ENCODE measurements around the gene PANK4. TPM values are rescaled to one million over a fixed set of nuclear protein-coding genes. Genes with fewer than 3 reads are reported as not detected.

The PANK4 gene
- total and polyA plus RNA-seq, 2 of the 8 experiments (the other 6 are each of a cell fraction or from before 2014, with no cell fraction given), result 20.1 to 29.7 TPM

DNA sequence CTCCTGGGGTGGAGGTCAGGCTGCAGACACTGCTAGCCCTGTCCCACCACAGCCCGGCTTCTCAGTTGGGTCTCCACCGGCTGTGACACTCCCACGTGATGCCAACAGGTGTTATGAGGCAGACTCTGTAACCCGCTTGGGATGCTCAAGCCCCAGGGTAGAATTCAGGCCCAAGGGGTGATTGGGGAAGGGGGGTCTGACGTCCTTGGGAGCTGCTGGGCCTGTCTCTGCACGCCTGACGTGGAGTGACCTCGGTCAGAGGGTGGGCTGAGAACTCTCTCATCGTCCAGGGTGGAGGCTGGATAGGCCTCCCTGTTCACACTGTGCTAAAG, 11.4 kb upstream of the PANK4 start:
- Histone ChIP-seq H2BK12ac (ENCODE audit: low read depth, low read length) (no peak overlapping the region), H3K14ac (ENCODE audit: insufficient read length) (no peak overlapping the region), H4K91ac (replicated peaks; ENCODE audit: insufficient read length, low read length) (no peak overlapping the region), H2AK5ac (ENCODE audit: low read depth, low read length) (no peak overlapping the region), H3K4ac (replicated peaks; ENCODE audit: insufficient read length, low read depth, low read length) (no peak overlapping the region), H3K56ac (replicated peaks; ENCODE audit: insufficient read length, low read depth, low read length) (no peak overlapping the region), H2BK120ac (replicated peaks; ENCODE audit: low read depth, low read length) (no peak overlapping the region), H3K4me1 (replicated peaks in 1 of 4; ENCODE audit: control insufficient read depth in 3 of 4, insufficient read depth in 4 of 4, low read length in 3 of 4) (peaks cover 0 to 23% (median 8%) of the 10 kb centered on the region in 4 experiments; a peak in 6 of 7 replicates), H2BK15ac (ENCODE audit: low read length) (0 out of 2 replicates have a peak overlapping the region, but pooled peaks have one; percentile 46), H3K4me2 (ENCODE audit: insufficient read depth in 1 of 2, low read depth in 2 of 2, low read length in 2 of 2) (no peak overlapping the region), H3K79me1 (ENCODE audit: low read depth, low read length) (no peaks in the 10 kb centered on the region), H3K23me2 (ENCODE audit: low read depth, low read length) (no peaks in the 10 kb centered on the region), H3K18ac (ENCODE audit: extremely low read depth, low read length) (no peak overlapping the region), H2AFZ (ENCODE audit: low read length) (no peak overlapping the region), H3K36me3 (ENCODE audit: control insufficient read depth in 2 of 4, insufficient read depth in 4 of 4, low read length in 3 of 4) (no peaks in the 10 kb centered on the region), H4K5ac (ENCODE audit: insufficient read length, low read depth, low read length) (no peak overlapping the region), H2BK20ac (ENCODE audit: low read length) (no peak overlapping the region), H3K79me2 (ENCODE audit: control insufficient read depth in 1 of 2, insufficient read depth in 2 of 2, low read length in 2 of 2) (no peaks in the 10 kb centered on the region), H2BK5ac (ENCODE audit: low read depth, low read length) (no peak overlapping the region), H3K9ac (replicated peaks in 1 of 4; ENCODE audit: extremely low read depth in 1 of 4, low read depth in 3 of 4, low read length in 3 of 4) (no peak overlapping the region), H3K27ac (ENCODE audit: low read depth, low read length) (no peak overlapping the region), H3K4me3 (ENCODE audit: extremely low read depth in 1 of 4, insufficient read depth in 2 of 4, low read depth in 3 of 4, low read length in 4 of 4) (no peak overlapping the region), H3K27me3 (replicated peaks in 1 of 4; ENCODE audit: control insufficient read depth in 3 of 4, extremely low read depth in 1 of 4, insufficient read depth in 3 of 4, low read length in 3 of 4) (peaks cover 0 to 59% (median 39%) of the 10 kb centered on the region in 4 experiments; a peak in 6 of 7 replicates), H4K8ac (ENCODE audit: extremely low read depth, insufficient read depth, low read length) (no peak overlapping the region), H4K20me1 (replicated peaks in 1 of 2; ENCODE audit: control insufficient read depth in 1 of 2, insufficient read depth in 2 of 2, low read length in 2 of 2) (peaks cover 0 to 5% of the 10 kb centered on the region in 2 experiments), H3K23ac (ENCODE audit: insufficient read length) (no peak overlapping the region), H3K9me3 (ENCODE audit: insufficient read depth in 2 of 2, low read depth in 1 of 2, low read length in 1 of 2) (no peaks in the 10 kb centered on the region)
- ChIA-PET POLR2A (ENCODE audit: partially characterized antibody) (interaction anchor here (0.6 to 0.9 kb wide), 2 partner anchors 8 to 127 kb away, joined by 3 to 4 read pairs; no protein-coding TSS in a partner anchor), CTCF (ENCODE audit: partially characterized antibody) (interaction anchor here (0.9 to 2.5 kb wide), 2 partner anchors 10 to 58 kb away, joined by 3 to 6 read pairs; no protein-coding TSS in a partner anchor)
- TF ChIP-seq TAF7 (optimal IDR thresholded peaks at IDR 0.05; ENCODE audit: borderline replicate concordance, low read depth, low read length) (no peak), SIRT6 (IDR thresholded peaks at IDR 0.05; ENCODE audit: low read length) (no peak), TEAD4 (IDR thresholded peaks at IDR 0.05; ENCODE audit: low read depth, low read length) (no peak), FOSL1 (IDR thresholded peaks at IDR 0.05; ENCODE audit: insufficient read depth, low read depth, low read length) (no peak), TAF1 (IDR thresholded peaks at IDR 0.05; ENCODE audit: low read depth, low read length) (no peak), RNF2 (IDR thresholded peaks at IDR 0.05; ENCODE audit: borderline replicate concordance, low read depth, low read length, missing control alignments, poor library complexity, severe bottlenecking) (no peak), CTBP2 (IDR thresholded peaks at IDR 0.05; ENCODE audit: borderline replicate concordance, insufficient read depth, insufficient read length, low read length) (no peak), SUZ12 (IDR thresholded peaks at IDR 0.05; ENCODE audit: low read length) (no peak), HDAC6 (IDR thresholded peaks at IDR 0.05; ENCODE audit: low read depth, low read length) (no peak), JUN (IDR thresholded peaks at IDR 0.05; ENCODE audit: low read depth, low read length) (no peak), TBP (IDR thresholded peaks at IDR 0.05; ENCODE audit: low read depth, low read length) (no peak), ZNF274 (IDR thresholded peaks at IDR 0.05; ENCODE audit: borderline replicate concordance, extremely low read depth, low read length) (no peak), BRCA1 (IDR thresholded peaks at IDR 0.05; ENCODE audit: low read depth, low read length) (no peak)
- 86% methylated on average over 9 of the region's 9 CpGs; no CpG with 5 or more reads in 1 of the 2 experiments for WGBS, 2 experiments (ENCODE audit: extremely low coverage in 1 of 2, insufficient coverage in 1 of 2, insufficient read length in 1 of 2, insufficient replicate concordance in 2 of 2, low coverage in 1 of 2, low lambda C conversion rate in 2 of 2, missing lambda C conversion rate in 1 of 2)
- DNase-seq (ENCODE audit: low read depth in 1 of 2, low spot score in 2 of 2) (no peak), FAIRE-seq (no peak)

All from H1 (cell line).